ENCODE data around the gene DDOST.
"Not testable (repeated sequence)": the region's sequence is repeated elsewhere in the genome, so short reads cannot be mapped to it uniquely, and the experiment has no call there.

DDOST gene

GRCh38 chr1:20691872-20692271 is 30.7 kb upstream of the DDOST start:
- DNase-seq (ENCODE audit: low read depth, low spot score) = no peak

DNA sequence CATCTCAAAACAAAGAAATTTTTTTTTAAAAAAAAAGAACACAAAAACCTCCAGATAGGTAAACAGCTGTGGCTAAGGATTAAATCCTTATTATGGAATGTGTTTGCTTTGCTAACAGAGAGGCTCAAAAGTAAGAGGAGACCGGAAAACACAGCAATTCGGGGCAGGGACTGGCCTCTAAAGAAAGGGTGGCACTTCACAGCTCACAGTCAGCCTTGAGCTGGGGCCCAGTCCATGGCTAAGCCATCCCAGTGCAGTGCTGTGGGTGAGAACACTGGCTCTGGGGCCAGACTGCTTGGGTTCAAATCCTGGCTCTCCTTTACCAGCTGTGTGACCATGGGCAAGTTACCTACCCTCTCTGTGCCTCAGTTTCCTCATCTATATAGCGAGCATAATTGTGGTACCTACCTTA is 28.5 kb upstream of the DDOST start:
- DNase-seq (ENCODE audit: low read depth, low spot score) = no peak

DNA sequence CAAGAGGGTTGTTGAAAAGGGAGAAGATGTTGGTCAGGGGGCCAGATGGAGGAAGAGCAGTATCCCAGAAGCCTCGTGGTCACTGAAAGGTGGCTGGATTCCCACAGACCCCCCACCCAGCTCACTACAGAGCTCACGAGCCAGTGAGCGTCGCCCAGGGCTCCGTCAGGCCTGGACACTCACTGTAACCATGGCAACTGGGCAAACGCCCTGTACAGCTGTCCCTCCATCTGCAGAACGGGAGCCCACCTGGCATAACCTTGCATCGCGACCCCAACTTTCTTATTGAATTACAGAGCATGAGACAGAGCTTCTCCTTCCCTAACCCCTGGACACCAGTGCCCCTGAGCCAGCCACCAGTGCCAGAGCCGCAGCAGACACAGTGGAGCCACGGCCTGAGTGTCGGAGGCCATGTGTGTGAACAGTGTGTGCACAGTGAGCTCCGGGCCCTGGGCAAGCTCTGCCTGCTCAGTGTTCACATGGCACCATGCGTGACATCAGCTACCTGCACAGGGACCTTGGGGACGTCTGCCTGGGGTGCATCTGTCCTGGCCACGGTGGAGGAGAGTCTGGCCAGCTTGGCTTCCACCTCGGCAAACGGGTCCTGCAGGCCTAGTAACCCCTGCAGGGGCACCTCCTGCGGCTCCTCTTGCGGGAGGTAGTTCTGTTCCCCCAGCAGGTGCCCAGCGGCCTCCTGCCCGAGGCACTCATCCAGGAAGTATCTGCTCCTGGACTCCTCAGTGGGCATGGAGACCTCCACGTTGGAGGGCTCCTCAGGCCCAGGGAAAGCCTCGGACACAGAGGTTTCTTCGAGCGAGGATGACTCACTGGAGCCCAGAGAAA is 25.9 kb upstream of the DDOST start:
- no peak for DNase-seq (ENCODE audit: low read depth, low spot score)

GRCh38 chr1:20685741-20686140 is 24.6 kb upstream of the DDOST start:
- no peak for DNase-seq (ENCODE audit: low read depth, low spot score)

DNA sequence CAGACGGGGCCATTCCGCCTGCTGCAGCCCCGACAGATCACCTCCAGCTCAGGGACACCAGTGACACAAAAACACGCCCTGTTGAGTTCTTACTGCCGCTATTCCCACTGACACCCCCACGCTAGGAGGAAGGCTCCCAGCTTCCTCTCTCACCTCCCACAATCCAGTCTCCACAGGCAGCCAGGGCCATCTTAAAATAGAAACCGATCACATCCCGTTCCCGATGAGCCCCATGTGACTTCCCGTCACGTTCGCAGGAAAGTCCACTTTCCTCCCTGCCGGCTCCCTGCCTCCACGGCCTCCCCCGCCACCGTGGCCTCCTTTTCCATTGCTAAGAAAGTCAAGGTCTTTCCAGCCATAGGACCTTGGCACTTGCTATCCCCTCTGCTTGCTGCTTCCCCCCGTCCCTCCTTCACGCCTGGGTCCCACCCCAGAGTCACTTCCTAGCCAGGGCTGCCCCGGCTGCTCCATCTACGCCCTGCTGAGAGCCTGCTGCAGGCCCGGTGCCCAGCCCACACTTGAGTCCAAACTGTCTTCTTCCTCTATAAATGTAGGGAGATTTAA is 24.0 kb upstream of the DDOST start:
- DNase-seq (ENCODE audit: low read depth, low spot score) = no peak

GRCh38 chr1:20684651-20685050 is 23.5 kb upstream of the DDOST start:
- no peak for DNase-seq (ENCODE audit: low read depth, low spot score)

DNA sequence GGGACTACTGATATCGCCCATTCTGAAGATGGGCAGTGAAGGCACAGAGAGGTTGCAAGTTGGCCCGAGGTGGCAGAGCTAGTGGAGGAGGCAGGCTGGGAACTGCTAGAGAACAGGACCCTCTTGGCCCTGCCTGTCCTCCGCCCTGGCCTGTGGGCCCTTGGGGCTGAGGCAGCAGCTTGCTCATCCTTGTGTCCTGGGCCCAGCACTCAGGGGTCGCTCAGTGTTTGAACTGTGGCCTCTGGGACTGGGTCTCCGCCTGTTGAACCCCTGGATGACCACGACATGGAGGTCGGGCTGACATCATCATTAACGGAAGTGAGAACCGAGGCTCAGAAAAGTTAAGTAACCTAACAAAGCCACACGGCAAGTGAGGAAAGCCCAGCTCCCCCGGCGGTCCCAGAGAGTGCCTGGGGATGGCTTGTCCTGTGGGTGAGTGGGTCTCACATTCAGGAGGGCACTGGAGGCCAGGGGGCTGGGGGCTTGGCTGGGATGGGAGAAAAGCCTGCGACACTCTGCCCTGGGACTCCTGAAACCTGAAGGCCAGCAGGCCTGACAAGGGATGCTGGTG is 23.0 kb upstream of the DDOST start:
- DNase-seq (ENCODE audit: low read depth, low spot score) = no peak

DNA sequence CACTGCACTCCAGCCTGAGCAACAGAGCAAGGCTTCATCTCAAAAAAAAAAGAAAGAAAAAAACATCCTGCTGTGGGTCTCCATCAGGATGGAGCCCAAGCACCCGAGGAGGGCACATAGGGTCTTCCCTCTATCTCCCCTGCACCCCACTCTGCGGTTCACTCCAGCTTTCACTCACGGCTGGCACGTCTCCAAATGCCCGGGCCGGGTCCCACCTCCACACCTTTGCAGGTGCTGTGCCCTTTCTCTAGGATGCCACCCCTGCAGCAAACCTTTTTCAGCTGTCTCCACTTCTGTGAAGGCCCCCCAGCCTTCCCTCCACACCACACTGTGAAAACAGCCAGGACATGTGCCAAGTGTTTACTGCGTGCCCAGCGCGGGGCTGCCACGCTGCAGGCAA is 22.4 kb upstream of the DDOST start:
- no peak for DNase-seq (ENCODE audit: low read depth, low spot score)

DNA sequence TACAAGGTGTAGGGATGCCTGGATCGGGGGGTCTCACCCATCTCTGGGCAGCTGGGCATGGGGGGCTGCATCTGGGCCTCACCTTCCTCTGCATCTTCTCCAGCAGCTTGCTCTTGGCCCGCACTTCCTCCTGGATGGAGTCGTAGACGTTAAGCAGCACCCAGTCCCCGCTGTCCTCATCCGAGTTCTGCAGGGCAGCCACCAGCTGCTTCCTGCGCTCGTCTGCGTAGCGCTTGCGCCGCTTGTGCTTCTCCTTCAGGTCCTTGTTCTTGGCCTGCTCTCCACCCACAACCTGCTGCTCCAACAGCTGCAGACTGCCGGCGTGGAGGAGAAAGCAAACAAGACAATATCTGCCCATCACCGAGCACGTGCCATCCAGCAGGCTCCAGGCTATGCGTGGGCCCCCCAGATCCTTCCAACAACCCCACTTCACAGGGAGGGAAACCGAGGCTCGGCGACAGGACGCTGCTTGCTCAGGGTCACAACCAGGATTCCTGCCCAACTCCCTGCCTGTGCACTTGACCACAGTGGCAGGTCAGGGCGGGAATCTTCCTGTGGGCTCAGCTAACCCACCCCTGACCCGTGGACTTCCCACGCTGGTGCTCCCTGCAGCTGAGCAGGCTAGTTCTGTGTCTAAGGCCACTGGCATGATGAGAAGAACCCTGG is 21.5 kb upstream of the DDOST start:
- no peak for DNase-seq (ENCODE audit: low read depth, low spot score)

DNA sequence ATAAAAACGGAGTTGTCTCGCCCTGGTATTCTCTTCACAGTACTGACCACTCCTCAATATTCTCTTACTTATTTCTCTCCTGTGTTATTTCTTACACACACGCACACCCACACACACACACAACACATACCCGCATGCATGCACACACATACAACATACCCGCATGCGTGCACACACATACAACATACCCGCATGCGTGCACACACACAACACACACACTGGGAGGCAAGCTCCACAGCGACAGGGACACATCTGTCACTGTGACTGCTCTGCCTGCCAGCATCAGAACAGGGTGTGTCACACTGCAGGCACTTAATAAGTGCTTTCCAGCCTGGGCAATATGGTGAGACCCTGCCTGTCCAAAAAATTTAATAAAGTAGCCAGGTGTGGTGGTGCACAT is 20.8 kb upstream of the DDOST start:
- no peak for DNase-seq (ENCODE audit: low read depth, low spot score)

GRCh38 chr1:20680269-20680668 is 19.1 kb upstream of the DDOST start:
- DNase-seq (ENCODE audit: low read depth, low spot score) = no peak

DNA sequence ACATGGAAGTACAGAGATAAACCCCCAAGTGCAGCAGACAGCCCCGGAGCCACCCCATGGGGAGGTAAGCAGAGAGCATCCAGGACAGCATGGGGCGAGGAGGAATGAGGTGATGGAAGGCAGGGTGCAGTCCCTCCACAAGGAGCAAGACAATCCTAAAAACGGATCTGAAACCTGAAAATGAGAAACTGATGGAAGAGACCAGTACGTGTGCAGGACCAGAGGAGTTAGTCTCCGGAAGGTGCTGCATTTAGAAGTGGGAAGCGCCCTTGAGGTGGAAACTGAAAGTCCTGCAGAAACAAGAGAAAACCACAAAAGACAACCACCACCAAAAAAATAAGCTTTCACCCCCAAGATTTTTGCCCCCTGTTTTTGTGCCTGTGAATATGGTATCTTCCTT is 17.4 kb upstream of the DDOST start:
- no peak for DNase-seq (ENCODE audit: low read depth, low spot score)

- DNase-seq (ENCODE audit: low read depth, low spot score) = not testable (repeated sequence)
Observed at GRCh38 chr1:20673626-20674025, 12.5 kb upstream of the DDOST start.

GRCh38 chr1:20672265-20672632 is 11.1 kb upstream of the DDOST start:
- DNase-seq (ENCODE audit: low read depth, low spot score) = no peak

- DNase-seq (ENCODE audit: low read depth, low spot score) = no peak
Observed at GRCh38 chr1:20670936-20671335, 9.8 kb upstream of the DDOST start.

DNA sequence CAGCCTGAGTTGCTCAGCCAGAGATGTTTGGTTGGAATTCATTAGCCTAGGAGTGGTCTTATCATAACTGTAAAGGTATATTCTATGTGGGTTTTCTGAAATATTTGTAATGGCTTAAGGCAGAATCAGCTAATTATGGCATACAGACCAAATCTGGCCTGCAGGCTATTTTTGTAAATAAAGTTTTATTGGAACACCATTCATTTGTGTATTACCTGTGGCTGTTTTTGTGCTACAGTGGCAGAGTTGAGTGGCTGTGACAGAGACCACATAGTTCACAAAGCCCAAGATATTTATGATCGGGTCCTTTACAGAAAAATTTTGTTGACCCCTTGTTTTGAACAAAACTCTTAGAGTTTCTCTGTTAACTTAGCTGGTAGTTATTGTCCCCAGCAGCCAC is 7.4 kb upstream of the DDOST start:
- DNase-seq (ENCODE audit: low read depth, low spot score) = no peak

- no peak for DNase-seq (ENCODE audit: low read depth, low spot score)
Observed at GRCh38 chr1:20666804-20667203, 5.6 kb upstream of the DDOST start.

DNA sequence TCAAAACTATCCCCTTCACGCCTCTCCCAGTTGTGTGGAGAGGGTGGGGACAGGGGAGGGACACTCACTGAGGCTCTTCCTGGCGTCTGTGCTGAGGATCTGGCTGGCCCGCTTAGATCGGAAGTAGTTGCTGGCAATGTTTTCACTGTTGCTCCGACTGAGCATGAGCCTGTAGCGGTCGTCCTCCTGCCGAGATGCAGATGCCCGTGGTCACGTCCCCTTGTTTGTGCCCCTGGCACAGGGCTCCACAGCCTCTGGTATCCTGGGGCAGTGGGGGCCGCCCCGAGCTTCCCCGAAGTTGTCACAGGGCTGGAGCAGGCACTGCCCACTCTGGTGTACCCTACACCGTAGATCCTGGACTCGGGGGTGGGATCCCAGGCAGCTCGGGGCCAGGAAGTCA is 5.0 kb upstream of the DDOST start:
- DNase-seq (ENCODE audit: low read depth, low spot score) = no peak

DNA sequence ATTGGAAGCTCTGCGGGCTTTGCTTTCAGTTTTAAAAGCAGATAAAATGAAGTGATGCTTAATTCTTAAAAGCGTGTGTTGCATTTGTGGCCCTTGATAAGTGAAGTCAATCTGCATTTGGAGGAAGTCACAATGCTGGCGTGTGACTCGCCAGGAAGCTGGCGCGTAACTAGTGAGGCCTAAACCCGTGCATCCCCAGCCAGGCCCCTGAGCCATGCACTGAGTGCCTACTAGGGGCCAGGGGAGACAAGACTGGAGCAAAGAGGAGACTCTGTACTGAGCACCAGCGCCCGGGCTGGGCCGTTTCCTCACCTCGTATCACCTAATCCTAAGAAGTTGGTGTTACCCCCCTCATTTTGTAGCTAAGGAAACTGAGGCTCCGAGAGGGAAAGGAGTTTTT is 4.6 kb upstream of the DDOST start:
- no peak for DNase-seq (ENCODE audit: low read depth, low spot score)

- no peak for DNase-seq (ENCODE audit: low read depth, low spot score)
Observed at GRCh38 chr1:20663969-20664715, 3.0 kb upstream of the DDOST start.

DNA sequence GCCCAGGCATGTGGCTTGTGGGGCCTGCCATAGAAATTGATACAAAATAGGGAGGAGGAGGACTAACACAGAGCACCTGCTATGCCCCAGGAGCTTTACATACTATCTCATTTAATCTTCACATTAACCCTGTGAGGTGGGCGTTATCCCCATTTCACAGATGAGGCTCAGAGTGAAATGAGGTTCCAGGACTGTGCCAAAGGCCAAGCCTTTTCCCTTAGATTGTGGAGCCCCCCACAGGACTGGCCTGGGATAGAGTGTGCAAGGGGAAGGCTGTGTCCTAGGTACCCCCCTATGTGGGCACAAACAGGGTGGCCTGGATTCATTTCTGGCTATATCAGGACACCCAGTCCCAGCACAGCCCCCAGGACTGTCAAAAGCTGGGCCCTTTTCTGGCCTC is 2.2 kb upstream of the DDOST start:
- DNase-seq (ENCODE audit: low read depth, low spot score) = no peak

GRCh38 chr1:20662110-20662475 is 924 bp upstream of the DDOST start:
- DNase-seq (ENCODE audit: low read depth, low spot score) = no peak

All from iPS DF 19.7 (cell line).